H9 (cell line): ENCODE data around the gene SYNC. TPM values are rescaled to one million over a fixed set of nuclear protein-coding genes. Genes with fewer than 3 reads are reported as not detected.
A peak's percentile ranks its signal among the peaks of the same experiment; 100 is the strongest.

Experiments used
- DNase-seq: peaks from one replicate; pipeline ENCODE4 v3.0.0-alpha.2; 2017
- H2AFZ ChIP-seq: one replicate; pipeline ENCODE4 v1.6.1; 2013; ENCODE audit warnings: mild to moderate bottlenecking, low read length, control low read depth, moderate library complexity
- H2AK5ac ChIP-seq: 2 replicates; pipeline ENCODE4 v1.6.1; 2013; ENCODE audit warnings: low read length, control low read depth, mixed read lengths; ENCODE audit not compliant: insufficient read length
- H2BK120ac ChIP-seq: one replicate; pipeline ENCODE4 v1.6.1; 2013; ENCODE audit warnings: low read depth, mild to moderate bottlenecking, low read length, control low read depth, inconsistent platforms; ENCODE audit not compliant: poor library complexity, severe bottlenecking
- H2BK12ac ChIP-seq: 2 replicates; pipeline ENCODE4 v1.6.1; 2013; ENCODE audit warnings: low read length, control low read depth, mixed read lengths, low read depth; ENCODE audit not compliant: insufficient read length
- H2BK15ac ChIP-seq: 2 replicates; pipeline ENCODE4 v1.6.1; 2013; ENCODE audit warnings: low read depth, low read length, control low read depth
- H2BK20ac ChIP-seq: one replicate; pipeline ENCODE4 v1.6.1; 2013; ENCODE audit warnings: low read depth, mild to moderate bottlenecking, low read length, control low read depth, inconsistent platforms; ENCODE audit not compliant: poor library complexity, severe bottlenecking
- H2BK5ac ChIP-seq: 2 replicates; pipeline ENCODE4 v1.6.1; 2013; ENCODE audit warnings: low read length, control low read depth, mixed read lengths; ENCODE audit not compliant: insufficient read length
- H3K14ac ChIP-seq: 2 replicates; pipeline ENCODE4 v1.6.1; 2013; ENCODE audit warnings: low read length, control low read depth; ENCODE audit not compliant: insufficient read depth
- H3K18ac ChIP-seq: 2 replicates; pipeline ENCODE4 v1.6.1; 2013; ENCODE audit warnings: low read depth, mild to moderate bottlenecking, mixed read lengths, low read length, control low read depth; ENCODE audit not compliant: insufficient read length
- H3K23ac ChIP-seq: 2 replicates; pipeline ENCODE4 v1.6.1; 2013; ENCODE audit warnings: low read length, control low read depth, mixed read lengths, low read depth; ENCODE audit not compliant: insufficient read length
- H3K23me2 ChIP-seq: 2 replicates; pipeline ENCODE4 v1.6.1; 2013; ENCODE audit warnings: low read depth, mild to moderate bottlenecking, mixed read lengths, low read length, control low read depth; ENCODE audit not compliant: insufficient read length, poor library complexity, severe bottlenecking
- H3K27ac ChIP-seq: 2 replicates; pipeline ENCODE4 v1.5.1; 2013; ENCODE audit warnings: low read length, control low read depth, mixed read lengths, low read depth; ENCODE audit not compliant: insufficient read length
- H3K27me3 ChIP-seq: 2 replicates; pipeline ENCODE4 v1.6.1; 2013; ENCODE audit warnings: low read length, control low read depth, inconsistent platforms; ENCODE audit not compliant: insufficient read depth
- H3K4ac ChIP-seq: 2 replicates; pipeline ENCODE4 v1.6.1; 2013; ENCODE audit warnings: low read depth, mild to moderate bottlenecking, control low read depth, inconsistent platforms, low read length, moderate library complexity
- H3K4me1 ChIP-seq: 2 replicates; pipeline ENCODE4 v1.6.1; 2013; ENCODE audit warnings: low read length, control low read depth, inconsistent platforms; ENCODE audit not compliant: insufficient read depth
- H3K4me2 ChIP-seq: 2 replicates; pipeline ENCODE4 v1.6.1; 2013; ENCODE audit warnings: low read length, control low read depth, mixed read lengths; ENCODE audit not compliant: insufficient read length, insufficient read depth
- H3K56ac ChIP-seq: 2 replicates; pipeline ENCODE4 v1.6.1; 2013; ENCODE audit warnings: low read depth, mild to moderate bottlenecking, mixed read lengths, low read length, control low read depth; ENCODE audit not compliant: insufficient read length
- H3K79me1 ChIP-seq: 2 replicates; pipeline ENCODE4 v1.6.1; 2013; ENCODE audit warnings: low read depth, mild to moderate bottlenecking, moderate library complexity, low read length, control low read depth, inconsistent platforms; ENCODE audit not compliant: insufficient read depth, poor library complexity, severe bottlenecking
- H3K79me2 ChIP-seq: 2 replicates; pipeline ENCODE4 v1.6.1; 2013; ENCODE audit warnings: low read length, control low read depth, inconsistent platforms; ENCODE audit not compliant: insufficient read depth
- H3K9ac ChIP-seq: 2 replicates; pipeline ENCODE4 v1.6.1; 2013; ENCODE audit warnings: low read length, control low read depth, mixed read lengths; ENCODE audit not compliant: insufficient read length; ENCODE audit errors: extremely low read depth
- H3K9me3 ChIP-seq: one replicate; pipeline ENCODE4 v1.6.1; 2013; ENCODE audit warnings: low read depth, low read length, inconsistent platforms; ENCODE audit not compliant: control insufficient read depth
- H3T11ph ChIP-seq: one replicate; pipeline ENCODE4 v1.6.1; 2013; ENCODE audit warnings: mild to moderate bottlenecking, low read length, control low read depth, inconsistent platforms
- H4K20me1 ChIP-seq: one replicate; pipeline ENCODE4 v1.6.1; 2013; ENCODE audit not compliant: control insufficient read depth, insufficient read length, insufficient read depth
- H4K5ac ChIP-seq: 2 replicates; pipeline ENCODE4 v1.6.1; 2013; ENCODE audit warnings: low read depth, mild to moderate bottlenecking, mixed read lengths, low read length, control low read depth; ENCODE audit not compliant: insufficient read length
- H4K8ac ChIP-seq: replicated peaks from 2 replicates; pipeline ENCODE4 v1.6.1; 2013; ENCODE audit warnings: low read length, control low read depth, mixed read lengths, low read depth; ENCODE audit not compliant: insufficient read length
- H4K91ac ChIP-seq: 2 replicates; pipeline ENCODE4 v1.6.1; 2013; ENCODE audit warnings: low read depth, mild to moderate bottlenecking, moderate library complexity, mixed read lengths, low read length, control low read depth; ENCODE audit not compliant: insufficient read length
- H3K27ac Mint-ChIP-seq, 3 experiments: 2 replicates in 2 of 3; 3 replicates in 1 of 3; pipeline ENCODE4 v1.8.0; 2020 to 2021; ENCODE audit warnings: mixed read lengths in 3 of 3, mild to moderate bottlenecking in 1 of 3, moderate library complexity in 1 of 3
- H3K27me3 Mint-ChIP-seq: 2 replicates; pipeline ENCODE4 v1.8.0; 2021; ENCODE audit warnings: low read depth, mild to moderate bottlenecking, moderate library complexity, mixed read lengths
- H3K36me3 Mint-ChIP-seq, 3 experiments: 2 replicates in 2 of 3; 3 replicates in 1 of 3; pipeline ENCODE4 v1.8.0; 2020 to 2021; ENCODE audit warnings: low read depth in 3 of 3, mixed read lengths in 3 of 3; ENCODE audit not compliant: insufficient read depth in 1 of 3
- H3K4me1 Mint-ChIP-seq, 2 experiments: 2 replicates each; pipeline ENCODE4 v1.8.0; 2020; ENCODE audit warnings: mixed read lengths in 2 of 2
- H3K4me3 Mint-ChIP-seq, 2 experiments: 2 replicates in 1 of 2; 3 replicates in 1 of 2; pipeline ENCODE4 v1.8.0; 2020 to 2021; ENCODE audit warnings: mild to moderate bottlenecking in 2 of 2, mixed read lengths in 2 of 2, moderate library complexity in 1 of 2
- H3K9me3 Mint-ChIP-seq, 2 experiments: 2 replicates in 1 of 2; 3 replicates in 1 of 2; pipeline ENCODE4 v1.8.0; 2020; ENCODE audit warnings: mild to moderate bottlenecking in 2 of 2, mixed read lengths in 2 of 2, moderate library complexity in 1 of 2
- WGBS: extraction: QIAGEN DNeasy Blood & Tissue Kit; methylation state at CpG from one replicate; pipeline ENCODE4 v1.1.7; 2013; ENCODE audit warnings: missing lambda C conversion rate, low lambda C conversion rate, mixed read lengths; ENCODE audit not compliant: insufficient read length; ENCODE audit errors: extremely low coverage; 5-methylcytosine and 5-hydroxymethylcytosine counted together
- total RNA-seq: library from RNA; stranded (reverse); gene quantifications from 2 replicates; pipeline ENCODE4 v1.2.1, GENCODE V29; 2021
- TF ChIP-seq, protein P1 (sequence below): fragments of 200-600 bp; sonication (generic); conservative IDR thresholded peaks from 3 replicates; pipeline ENCODE4 v1.8.0; 2021; ENCODE audit warnings: antibody characterized with exemption, mild to moderate bottlenecking

Gene SYNC
- total RNA-seq, 1 experiment from 2014 or later = 0.15 TPM

DNA sequence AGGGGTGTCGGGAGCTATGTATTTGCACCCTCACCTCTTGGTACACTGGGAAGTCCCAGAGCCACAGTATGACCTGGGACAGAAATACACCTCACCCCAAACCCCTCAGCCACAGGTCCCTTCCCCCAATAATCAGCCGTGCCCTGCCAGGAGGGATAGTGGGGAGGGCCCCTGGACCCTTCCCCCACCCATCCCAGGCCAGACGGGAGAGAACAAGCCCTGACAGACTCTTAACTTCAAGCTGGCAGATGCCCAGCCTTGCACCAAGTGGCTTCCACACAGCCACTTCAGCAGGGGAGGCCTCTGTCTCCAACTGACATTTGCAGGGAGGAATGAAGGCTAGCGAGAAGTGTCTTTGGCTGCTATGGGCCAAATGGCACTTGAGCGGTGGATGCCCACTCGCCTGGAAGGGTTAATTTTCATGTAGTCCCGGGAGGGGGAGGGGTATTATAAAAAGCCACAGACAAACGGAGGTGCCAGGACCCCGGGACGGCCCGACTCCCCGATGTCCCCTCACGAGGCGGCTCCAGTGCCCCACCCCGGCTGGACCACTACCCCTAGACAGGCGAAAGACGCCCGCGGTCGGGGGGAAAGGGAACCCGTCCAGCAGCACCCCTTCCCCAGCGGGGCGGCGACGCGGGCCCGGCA lies 495 bp downstream of the SYNC start:
- H2BK15ac ChIP-seq = no peak overlapping the region
- DNase-seq = no peak
- H3K27me3 ChIP-seq = peaks cover 5% of the 10 kb centered on the region; the same call in 1 of the 2 replicates
- no peak overlapping the region for H4K8ac ChIP-seq
- Mint-ChIP-seq H3K4me1 (peaks cover 15 to 17% of the 10 kb centered on the region in 2 experiments), H3K4me3 (peak overlapping the region; percentile 65 to 80), H3K27ac (no peak overlapping the region), H3K27me3 (peaks cover 50% of the 10 kb centered on the region), H3K9me3 (no peaks in the 10 kb centered on the region), H3K36me3 (peaks cover 0 to 1% (median 0%) of the 10 kb centered on the region in 3 experiments; a peak in 1 of 7 replicates)
- no peak overlapping the region for H3K23ac ChIP-seq
- peaks cover 10% of the 10 kb centered on the region for H3K23me2 ChIP-seq
- H2AFZ ChIP-seq = no peak overlapping the region
- no peak overlapping the region for H3K18ac ChIP-seq
- no peak overlapping the region for H2AK5ac ChIP-seq
- no peak overlapping the region for H2BK12ac ChIP-seq
- H4K20me1 ChIP-seq = no peaks in the 10 kb centered on the region
- no peak overlapping the region for H2BK120ac ChIP-seq
- H3K4ac ChIP-seq = no peak overlapping the region
- no peak overlapping the region for H3K27ac ChIP-seq
- H3K14ac ChIP-seq = no peak overlapping the region
- H3K4me1 ChIP-seq = no peaks in the 10 kb centered on the region; the same call in 1 of the 2 replicates
- H2BK5ac ChIP-seq = no peak overlapping the region
- H3K79me2 ChIP-seq = no peaks in the 10 kb centered on the region
- H3K9me3 ChIP-seq = no peaks in the 10 kb centered on the region
- no CpG with 5 or more reads among the region's 27 CpGs for WGBS
- no peak overlapping the region for H3K56ac ChIP-seq
- TF ChIP-seq, protein P1, sequence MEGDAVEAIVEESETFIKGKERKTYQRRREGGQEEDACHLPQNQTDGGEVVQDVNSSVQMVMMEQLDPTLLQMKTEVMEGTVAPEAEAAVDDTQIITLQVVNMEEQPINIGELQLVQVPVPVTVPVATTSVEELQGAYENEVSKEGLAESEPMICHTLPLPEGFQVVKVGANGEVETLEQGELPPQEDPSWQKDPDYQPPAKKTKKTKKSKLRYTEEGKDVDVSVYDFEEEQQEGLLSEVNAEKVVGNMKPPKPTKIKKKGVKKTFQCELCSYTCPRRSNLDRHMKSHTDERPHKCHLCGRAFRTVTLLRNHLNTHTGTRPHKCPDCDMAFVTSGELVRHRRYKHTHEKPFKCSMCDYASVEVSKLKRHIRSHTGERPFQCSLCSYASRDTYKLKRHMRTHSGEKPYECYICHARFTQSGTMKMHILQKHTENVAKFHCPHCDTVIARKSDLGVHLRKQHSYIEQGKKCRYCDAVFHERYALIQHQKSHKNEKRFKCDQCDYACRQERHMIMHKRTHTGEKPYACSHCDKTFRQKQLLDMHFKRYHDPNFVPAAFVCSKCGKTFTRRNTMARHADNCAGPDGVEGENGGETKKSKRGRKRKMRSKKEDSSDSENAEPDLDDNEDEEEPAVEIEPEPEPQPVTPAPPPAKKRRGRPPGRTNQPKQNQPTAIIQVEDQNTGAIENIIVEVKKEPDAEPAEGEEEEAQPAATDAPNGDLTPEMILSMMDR = no peak
- H3K79me1 ChIP-seq = no peaks in the 10 kb centered on the region
- no peak overlapping the region for H3K9ac ChIP-seq
- no peak overlapping the region for H3T11ph ChIP-seq
- no peak overlapping the region for H4K91ac ChIP-seq
- no peak overlapping the region for H2BK20ac ChIP-seq
- H4K5ac ChIP-seq = no peak overlapping the region
- peak overlapping the region; percentile 26 for H3K4me2 ChIP-seq
